ENCODE results near the gene ZNF628.
"Not testable (repeated sequence)": the region's sequence is repeated elsewhere in the genome, so short reads cannot be mapped to it uniquely, and the experiment has no call there.

ZNF628 gene

DNA sequence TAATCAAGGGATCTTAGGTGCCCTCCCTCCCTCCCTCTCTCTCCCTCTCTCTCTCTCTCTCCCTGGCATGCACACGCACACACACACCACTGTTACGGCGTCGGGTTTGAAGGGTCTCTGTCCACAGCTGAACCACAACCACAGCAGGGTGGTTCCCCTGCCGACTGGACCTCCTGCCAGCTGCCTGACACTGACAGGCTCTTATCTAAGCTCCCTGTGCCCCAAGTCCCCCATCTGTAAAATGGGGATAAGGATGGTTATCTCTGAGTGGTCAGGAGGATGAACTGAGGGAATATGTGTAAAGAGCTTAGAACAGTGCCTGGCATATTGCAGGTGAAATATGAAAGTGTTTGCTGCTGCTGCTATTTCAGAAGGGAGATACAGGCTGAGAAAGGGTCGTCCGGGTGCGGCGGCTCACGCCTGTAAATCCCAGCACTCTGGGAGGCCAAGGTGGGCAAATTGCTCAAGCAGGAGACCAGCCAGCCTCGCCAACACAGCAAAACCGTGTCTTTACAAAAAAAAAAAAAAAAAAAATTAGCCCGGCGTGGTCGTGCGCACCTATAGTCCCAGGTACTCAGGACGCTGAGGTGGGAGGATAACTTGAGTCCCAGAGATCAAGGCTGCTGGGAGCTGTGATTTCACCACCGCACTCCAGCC, 32.5 kb upstream of the ZNF628 start:
- TF ChIP-seq, protein P1, sequence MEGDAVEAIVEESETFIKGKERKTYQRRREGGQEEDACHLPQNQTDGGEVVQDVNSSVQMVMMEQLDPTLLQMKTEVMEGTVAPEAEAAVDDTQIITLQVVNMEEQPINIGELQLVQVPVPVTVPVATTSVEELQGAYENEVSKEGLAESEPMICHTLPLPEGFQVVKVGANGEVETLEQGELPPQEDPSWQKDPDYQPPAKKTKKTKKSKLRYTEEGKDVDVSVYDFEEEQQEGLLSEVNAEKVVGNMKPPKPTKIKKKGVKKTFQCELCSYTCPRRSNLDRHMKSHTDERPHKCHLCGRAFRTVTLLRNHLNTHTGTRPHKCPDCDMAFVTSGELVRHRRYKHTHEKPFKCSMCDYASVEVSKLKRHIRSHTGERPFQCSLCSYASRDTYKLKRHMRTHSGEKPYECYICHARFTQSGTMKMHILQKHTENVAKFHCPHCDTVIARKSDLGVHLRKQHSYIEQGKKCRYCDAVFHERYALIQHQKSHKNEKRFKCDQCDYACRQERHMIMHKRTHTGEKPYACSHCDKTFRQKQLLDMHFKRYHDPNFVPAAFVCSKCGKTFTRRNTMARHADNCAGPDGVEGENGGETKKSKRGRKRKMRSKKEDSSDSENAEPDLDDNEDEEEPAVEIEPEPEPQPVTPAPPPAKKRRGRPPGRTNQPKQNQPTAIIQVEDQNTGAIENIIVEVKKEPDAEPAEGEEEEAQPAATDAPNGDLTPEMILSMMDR (conservative IDR thresholded peaks at IDR 0.05) = no peak
- no peak overlapping the region for H3K27ac ChIP-seq

DNA sequence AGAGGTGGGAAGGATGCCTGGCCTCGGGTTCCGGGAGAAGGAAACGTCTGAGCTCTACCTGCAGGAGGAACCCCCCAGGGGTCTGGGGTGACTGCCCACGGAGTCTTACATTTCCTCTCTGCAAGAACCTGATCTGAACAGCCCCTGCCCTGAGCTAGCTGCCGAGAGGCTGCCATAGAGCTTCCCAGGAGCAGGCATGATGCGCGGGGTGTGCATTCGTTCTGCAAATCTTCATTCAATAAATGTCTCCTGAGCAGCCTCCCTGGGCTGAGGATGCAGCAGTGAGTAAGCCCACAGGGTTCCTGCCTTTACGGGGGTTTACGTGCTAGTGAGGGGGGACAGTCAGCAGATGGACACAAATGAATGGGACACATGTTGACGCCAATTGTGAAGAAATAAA, 31.8 kb upstream of the ZNF628 start:
- no peak overlapping the region for H3K27ac ChIP-seq
- TF ChIP-seq, protein P1 (conservative IDR thresholded peaks at IDR 0.05) = no peak

DNA sequence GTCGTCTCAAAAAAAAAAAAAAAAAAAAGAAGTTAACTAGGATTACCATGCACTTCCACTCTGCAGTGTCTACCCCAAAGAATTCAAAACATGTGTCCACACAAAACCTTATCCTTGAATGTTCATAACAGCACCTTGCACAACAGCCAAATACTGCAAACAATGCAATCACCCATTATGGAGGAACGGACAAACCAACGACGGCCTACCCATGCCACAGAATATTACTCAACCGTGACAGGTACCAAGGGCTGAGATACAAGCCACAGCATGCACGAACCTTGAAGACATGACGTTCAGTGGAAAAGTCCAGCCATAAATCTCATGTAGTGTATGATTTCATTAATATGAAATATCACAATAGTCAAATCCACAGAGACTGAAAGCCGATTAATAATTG, 30.4 kb upstream of the ZNF628 start:
- TF ChIP-seq, protein P1 (conservative IDR thresholded peaks at IDR 0.05) = no peak
- no peak overlapping the region for H3K27ac ChIP-seq

DNA sequence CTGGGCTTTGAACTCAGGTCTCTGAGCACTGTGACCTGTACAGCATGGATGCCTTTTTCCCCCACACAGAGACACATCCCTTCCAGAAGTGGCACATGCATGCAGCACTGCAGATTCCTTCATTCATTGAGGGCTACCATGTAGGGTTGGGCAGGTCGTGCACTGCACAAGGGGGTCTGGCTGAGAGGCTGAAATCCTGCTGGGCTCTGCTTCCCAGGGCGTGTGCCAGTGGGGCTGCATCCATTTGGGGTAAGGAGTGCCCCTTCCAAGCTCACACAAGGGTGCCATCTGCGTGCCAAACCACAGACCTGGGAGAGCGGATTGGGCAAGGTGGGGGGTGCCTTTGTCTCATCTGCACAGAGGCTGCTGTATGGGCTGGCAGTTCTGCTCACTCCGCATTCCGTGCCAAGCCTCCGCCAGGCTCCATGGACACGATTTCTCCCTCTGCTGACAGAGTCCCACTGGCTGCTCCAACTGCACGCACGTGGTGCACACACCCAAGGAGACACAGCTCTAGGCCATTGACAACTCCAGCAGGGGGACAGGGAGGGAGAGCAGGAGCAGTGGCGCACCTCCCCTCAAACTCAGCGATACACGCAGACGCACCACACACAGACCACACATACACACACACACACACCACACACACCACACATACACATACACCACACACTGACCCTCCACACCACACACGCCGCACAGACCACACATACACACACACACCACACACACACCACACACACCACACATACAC, 28.8 kb upstream of the ZNF628 start:
- TF ChIP-seq, protein P1 (conservative IDR thresholded peaks at IDR 0.05) = no peak
- no peak overlapping the region for H3K27ac ChIP-seq

DNA sequence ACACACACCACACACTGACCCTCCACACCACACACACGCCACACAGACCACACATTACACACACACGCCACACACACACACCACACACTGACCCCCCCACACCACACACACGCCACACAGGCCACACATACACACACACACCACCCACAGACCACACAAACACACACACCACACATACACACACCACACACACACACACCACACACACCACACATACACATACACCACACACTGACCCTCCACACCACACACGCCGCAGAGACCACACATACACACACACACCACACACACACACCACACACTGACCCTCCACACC, 28.3 kb upstream of the ZNF628 start:
- not testable (repeated sequence) for H3K27ac ChIP-seq

DNA sequence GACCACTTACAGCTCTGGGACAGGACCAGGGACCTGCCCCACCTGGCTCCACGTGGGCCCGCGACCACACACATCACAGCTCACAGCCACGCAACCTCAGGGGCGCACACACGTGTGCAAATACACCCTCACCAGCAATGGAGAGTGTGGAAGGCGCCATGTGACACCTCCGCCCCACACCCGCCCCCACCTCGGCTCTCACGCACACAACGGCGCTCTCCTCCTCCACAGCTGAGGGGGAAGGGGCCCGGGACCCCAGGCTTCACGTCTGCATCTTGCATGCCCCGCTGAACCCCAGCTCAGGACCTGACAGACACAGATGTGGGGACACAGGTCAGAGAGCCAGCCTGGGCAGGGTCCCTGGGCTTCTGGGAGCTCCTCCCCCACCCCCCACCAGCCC, 26.9 kb upstream of the ZNF628 start:
- H3K27ac ChIP-seq = no peak overlapping the region
- TF ChIP-seq, protein P1 (conservative IDR thresholded peaks at IDR 0.05) = no peak

DNA sequence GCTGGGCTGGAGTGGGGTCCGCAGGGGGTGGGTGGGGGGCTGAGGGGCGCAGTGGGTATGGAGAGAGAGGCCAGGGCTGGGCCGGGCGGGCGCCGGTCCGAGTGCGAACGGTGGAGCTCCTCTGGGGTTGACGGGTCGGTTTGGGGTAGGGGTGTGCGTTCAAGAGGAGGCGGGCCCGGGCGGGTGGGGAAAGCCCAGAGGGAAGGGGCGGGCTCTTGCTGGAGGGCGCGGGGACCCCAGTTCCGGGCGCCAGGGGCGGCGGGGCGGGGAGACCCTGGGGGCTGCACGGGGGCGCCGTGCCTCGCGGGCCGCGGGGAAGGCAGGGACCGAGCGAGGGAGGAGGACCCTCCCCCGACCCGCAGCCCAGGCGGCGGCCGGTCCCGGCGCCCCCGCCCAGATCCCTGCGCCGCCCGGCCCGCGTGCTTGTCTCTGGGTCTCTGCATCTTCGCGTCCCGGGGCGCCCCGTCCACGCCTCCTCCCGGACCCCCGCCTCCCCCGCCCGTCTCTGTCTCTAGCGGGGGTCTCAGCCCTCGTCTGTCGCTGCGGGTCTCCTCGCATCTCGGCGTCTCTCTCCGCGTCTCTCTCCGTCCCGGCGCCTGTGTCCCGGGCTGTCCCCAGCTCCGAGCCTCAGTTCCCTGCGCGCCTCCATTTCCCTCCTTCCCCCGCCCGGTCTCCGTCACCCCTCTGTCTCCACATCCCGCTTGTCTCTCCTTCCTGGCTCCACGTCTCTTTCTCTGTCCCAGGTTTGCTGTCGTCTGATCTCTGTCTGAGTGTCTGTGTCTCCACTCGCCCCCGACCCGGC, 25.1 kb upstream of the ZNF628 start:
- H3K27ac ChIP-seq = no peak overlapping the region
- TF ChIP-seq, protein P1 (conservative IDR thresholded peaks at IDR 0.05) = no peak
